ENCODE data around the gene COPB1. TPM values are rescaled to one million over a fixed set of nuclear protein-coding genes. Genes with fewer than 3 reads are reported as not detected.

Gene COPB1
- total RNA-seq, 1 donor from 2014 or later: 108 TPM

GRCh38 chr11:14480716-14481115 is 18.9 kb downstream of the COPB1 start:
- peaks cover 21% of the 10 kb centered on the region for H3K36me3 Mint-ChIP-seq
- no peak for DNase-seq (ENCODE audit: extremely low spot score, unreplicated experiment)
- no peaks in the 10 kb centered on the region for H3K9me3 Mint-ChIP-seq
- no peak for TF ChIP-seq CTCF (conservative IDR thresholded peaks at IDR 0.05)
- no peak overlapping the region for H3K27ac Mint-ChIP-seq
- no peak overlapping the region for H3K4me3 Mint-ChIP-seq
- no peaks in the 10 kb centered on the region for H3K4me1 Mint-ChIP-seq (ENCODE audit: unreplicated experiment)
- no peaks in the 10 kb centered on the region for H3K27me3 Mint-ChIP-seq

GRCh38 chr11:14471127-14471526 is 28.5 kb downstream of the COPB1 start:
- Mint-ChIP-seq H3K27ac (no peak overlapping the region), H3K4me1 (ENCODE audit: unreplicated experiment) (no peaks in the 10 kb centered on the region), H3K36me3 (peaks cover 51% of the 10 kb centered on the region), H3K27me3 (no peaks in the 10 kb centered on the region), H3K9me3 (no peaks in the 10 kb centered on the region), H3K4me3 (no peak overlapping the region)
- DNase-seq (ENCODE audit: extremely low spot score, unreplicated experiment): no peak
- no peak for TF ChIP-seq CTCF (conservative IDR thresholded peaks at IDR 0.05)

- Mint-ChIP-seq H3K4me3 (no peak overlapping the region), H3K9me3 (no peaks in the 10 kb centered on the region), H3K36me3 (peaks cover 16% of the 10 kb centered on the region), H3K27ac (no peak overlapping the region), H3K4me1 (ENCODE audit: unreplicated experiment) (no peaks in the 10 kb centered on the region), H3K27me3 (no peaks in the 10 kb centered on the region)
- no peak for TF ChIP-seq CTCF (conservative IDR thresholded peaks at IDR 0.05)
- DNase-seq (ENCODE audit: extremely low spot score, unreplicated experiment): no peak
These were observed 36.0 kb downstream of the COPB1 start for GRCh38 chr11:14463623-14464022.

DNA sequence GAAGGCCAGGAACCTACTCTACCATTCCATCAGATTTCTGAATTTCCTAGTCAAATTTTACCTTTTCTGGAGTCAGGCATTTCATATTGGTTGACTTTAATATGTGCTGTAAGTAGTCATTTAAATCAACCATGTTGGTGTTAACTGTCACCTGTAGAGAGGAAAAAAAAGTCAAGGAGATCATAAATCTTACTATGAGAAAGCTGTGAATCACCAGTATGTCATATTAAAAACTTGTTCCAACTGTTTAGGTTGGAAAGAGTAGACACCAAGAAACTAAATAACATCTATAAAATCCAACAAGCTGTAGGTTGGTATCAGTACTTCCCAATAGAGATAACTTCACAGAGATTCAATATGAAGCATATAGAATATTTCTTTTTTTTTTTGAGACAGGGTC is 39.5 kb downstream of the COPB1 start:
- Mint-ChIP-seq H3K27me3 (no peaks in the 10 kb centered on the region), H3K4me1 (ENCODE audit: unreplicated experiment) (no peaks in the 10 kb centered on the region), H3K9me3 (no peaks in the 10 kb centered on the region), H3K27ac (no peak overlapping the region), H3K36me3 (peaks cover 9% of the 10 kb centered on the region), H3K4me3 (no peak overlapping the region)
- no peak for TF ChIP-seq CTCF (conservative IDR thresholded peaks at IDR 0.05)
- DNase-seq (ENCODE audit: extremely low spot score, unreplicated experiment): no peak

DNA sequence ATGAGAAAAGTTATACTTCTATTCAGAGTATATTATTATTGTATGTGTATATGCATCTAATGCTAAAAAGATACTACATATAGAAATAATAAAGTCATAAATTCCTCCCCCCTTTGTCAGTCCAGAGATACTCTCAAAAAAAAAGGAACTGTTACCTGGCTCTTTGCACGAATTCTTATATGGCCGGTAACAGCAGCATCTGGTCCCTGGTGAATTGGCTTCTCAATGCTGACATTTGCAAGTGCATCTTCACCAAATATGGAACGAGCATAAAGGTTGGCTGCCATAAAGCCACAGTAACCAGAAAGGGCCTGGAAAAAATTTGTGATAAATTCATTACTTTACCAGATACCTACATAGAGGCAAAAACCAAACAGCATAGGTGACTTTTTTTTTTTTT is 41.2 kb downstream of the COPB1 start:
- no peaks in the 10 kb centered on the region for H3K9me3 Mint-ChIP-seq
- no peak overlapping the region for H3K4me3 Mint-ChIP-seq
- DNase-seq (ENCODE audit: extremely low spot score, unreplicated experiment): no peak
- peaks cover 9% of the 10 kb centered on the region for H3K36me3 Mint-ChIP-seq
- H3K4me1 Mint-ChIP-seq (ENCODE audit: unreplicated experiment): no peaks in the 10 kb centered on the region
- H3K27ac Mint-ChIP-seq: no peak overlapping the region
- H3K27me3 Mint-ChIP-seq: no peaks in the 10 kb centered on the region
- TF ChIP-seq CTCF (conservative IDR thresholded peaks at IDR 0.05): no peak

Measured in type B pancreatic cell (in vitro differentiated cells).